K562 (cell line): ENCODE data around the gene GNAZ. TPM values are rescaled to one million over a fixed set of nuclear protein-coding genes. Genes with fewer than 3 reads are reported as not detected.

Experiments used
- ASH1L ChIP-seq: fragments of 450-650 bp; IDR thresholded peaks from 2 replicates; pipeline ENCODE4 v1.6.1; 2018; ENCODE audit warnings: borderline replicate concordance, mild to moderate bottlenecking, low read depth; ENCODE audit not compliant: partially characterized antibody
- BHLHE40 ChIP-seq: IDR thresholded peaks from 2 replicates; pipeline ENCODE4 v1.6.1; 2011; ENCODE audit warnings: low read length, improper control_type of control experiment
- CTCF ChIP-seq, 3 experiments: IDR thresholded peaks in 2 of 3; conservative IDR thresholded peaks in 1 of 3; 2 replicates each; pipeline ENCODE4 v1.5.1; 2011 to 2012; ENCODE audit warnings: low read length in 3 of 3, mild to moderate bottlenecking in 3 of 3, control low read depth in 2 of 3, improper control_type of control experiment in 1 of 3, inconsistent platforms in 1 of 3, low read depth in 1 of 3, mixed read lengths in 1 of 3, moderate library complexity in 1 of 3; ENCODE audit not compliant: insufficient read depth in 2 of 3
- DDX20 ChIP-seq: fragments of 450-650 bp; IDR thresholded peaks from 2 replicates; pipeline ENCODE4 v1.6.1; 2016; ENCODE audit warnings: missing genetic modification characterization, low read depth, mild to moderate bottlenecking, missing compliant biosample characterization, moderate library complexity
- FOXA3 ChIP-seq, 2 experiments: fragments of 450-650 bp in 1 of 2; sonication (generic) in 1 of 2; formaldehyde crosslinking; IDR thresholded peaks in 1 of 2; conservative IDR thresholded peaks in 1 of 2; 2 replicates each; pipeline versions ENCODE4 v1.4.0 to v1.8.0; 2020 to 2022; ENCODE audit warnings: mild to moderate bottlenecking in 2 of 2, missing genetic modification reagents in 1 of 2
- KDM5B ChIP-seq: fragments of 200-600 bp; sonication (generic); IDR thresholded peaks from 2 replicates; pipeline ENCODE4 v1.6.1; 2012; ENCODE audit warnings: low read depth, mild to moderate bottlenecking, moderate library complexity, low read length, control low read depth, inconsistent platforms; ENCODE audit not compliant: insufficient replicate concordance
- KLF10 ChIP-seq: fragments of 250-450 bp; sonication (Bioruptor Pico); IDR thresholded peaks from 2 replicates; pipeline ENCODE4 v1.6.1; 2021; ENCODE audit warnings: matching md5 sums
- NFXL1 ChIP-seq: fragments of 450-650 bp; formaldehyde crosslinking; IDR thresholded peaks from 2 replicates; pipeline ENCODE4 v1.4.0; 2021; ENCODE audit warnings: mild to moderate bottlenecking
- NR3C1 ChIP-seq: sonication (generic); formaldehyde crosslinking; IDR thresholded peaks from 2 replicates; pipeline ENCODE4 v1.8.1; 2022; ENCODE audit warnings: missing genetic modification reagents
- RFX5 ChIP-seq: IDR thresholded peaks from 2 replicates; pipeline ENCODE4 v1.6.1; 2011; ENCODE audit warnings: low read depth, mild to moderate bottlenecking, improper control_type of control experiment, low read length
- SP2 ChIP-seq: IDR thresholded peaks from 2 replicates; pipeline ENCODE4 v1.6.1; 2011; ENCODE audit warnings: mild to moderate bottlenecking, low read depth, low read length, moderate library complexity; ENCODE audit not compliant: poor library complexity, severe bottlenecking; ENCODE audit errors: extremely low read depth
- TBL1XR1 ChIP-seq, 2 experiments: IDR thresholded peaks; 2 replicates each; pipeline ENCODE4 v1.6.1; 2012; ENCODE audit warnings: improper control_type of control experiment in 2 of 2, low read length in 2 of 2, mild to moderate bottlenecking in 1 of 2
- ZBTB43 ChIP-seq: sonication (generic); formaldehyde crosslinking; IDR thresholded peaks from 2 replicates; pipeline ENCODE4 v1.8.0; 2023; ENCODE audit warnings: mild to moderate bottlenecking, missing genetic modification reagents
- ZBTB49 ChIP-seq: sonication (generic); formaldehyde crosslinking; IDR thresholded peaks from 2 replicates; pipeline ENCODE4 v1.8.0; 2022; ENCODE audit warnings: missing genetic modification reagents, mild to moderate bottlenecking, borderline replicate concordance
- ZNF212 ChIP-seq: fragments of 450-650 bp; formaldehyde crosslinking; IDR thresholded peaks from 2 replicates; pipeline ENCODE4 v1.4.0; 2020; ENCODE audit warnings: mild to moderate bottlenecking
- ZNF740 ChIP-seq, 3 experiments: fragments of 200-800 bp in 1 of 3; sonication (Bioruptor generic) in 1 of 3; sonication (generic) in 1 of 3; formaldehyde crosslinking in 1 of 3; IDR thresholded peaks; 2 replicates each; pipeline versions ENCODE4 v1.6.1 to v1.8.0; 2016 to 2022; ENCODE audit warnings: mild to moderate bottlenecking in 2 of 3, missing compliant biosample characterization in 2 of 3, missing genetic modification characterization in 2 of 3, missing genetic modification reagents in 1 of 3
- ZSCAN29 ChIP-seq: fragments of 450-650 bp; IDR thresholded peaks from 2 replicates; pipeline ENCODE4 v1.6.1; 2017
- polyA plus RNA-seq, 8 experiments: library from polyadenylated mRNA; depleted of rRNA in 4 of 8; stranded (reverse) in 5 of 8; unstranded in 3 of 8; fragments of >200 nt; fragmentation: Nextera tagmentation in 2 of 8; fragmentation: Illumina TruSeq in 1 of 8; extraction: Ambion mirVana in 2 of 8; extraction: Trizol in 1 of 8; gene quantifications; 2 replicates each; pipeline versions ENCODE4 v1.2.1 to v1.2.3, GENCODE V29; 2011 to 2014; ENCODE audit warnings: inconsistent platforms in 1 of 8, missing spikeins in 1 of 8
- total RNA-seq, 7 experiments: library from RNA; depleted of rRNA in 6 of 7; stranded (reverse); fragments of >200 nt in 6 of 7; fragmentation: Illumina TruSeq in 2 of 7; extraction: Trizol in 2 of 7; gene quantifications; 2 replicates each; pipeline versions ENCODE4 v1.2.1 to v1.2.3, GENCODE V29; 2011 to 2021; ENCODE audit warnings: low replicate concordance in 1 of 7

Gene GNAZ
- total and polyA plus RNA-seq, 9 of the 15 experiments (the other 6 are each of a cell fraction or from before 2014, with no cell fraction given) = 0.04 to 0.22 (median 0.13) TPM; not detected in 3

GRCh38 chr22:23161574-23161973 is 91.3 kb downstream of the GNAZ start (continued):
- TF ChIP-seq CTCF (IDR thresholded peaks at IDR 0.05 in 2 of 3, conservative IDR thresholded peaks at IDR 0.05 in 1 of 3; ENCODE audit: insufficient read depth in 2 of 3, low read depth in 1 of 3, low read length in 3 of 3) = 0 out of 6 replicates have a peak, but pooled peaks of 1 of the 3 experiments have one; percentile 14
- 0 out of 2 replicates have a peak, but pooled peaks have one; percentile 3 for TF ChIP-seq RFX5
- TF ChIP-seq NFXL1 (CRISPR knock-in tag) = no peak
- 0 out of 4 replicates have a peak, but pooled peaks of 1 of the 2 experiments have one; percentile 12 for TF ChIP-seq TBL1XR1 (IDR thresholded peaks at IDR 0.05; ENCODE audit: low read length in 2 of 2)
- TF ChIP-seq BHLHE40 = no peak
- no peak for TF ChIP-seq ZSCAN29
- no peak for TF ChIP-seq ZBTB43 (CRISPR knock-in tag)
- no peak for TF ChIP-seq ZNF740 (CRISPR knock-in tag; IDR thresholded peaks at IDR 0.05)
- no peak for TF ChIP-seq ZNF740 (tag; IDR thresholded peaks at IDR 0.05)
- no peak for TF ChIP-seq NR3C1 (CRISPR knock-in tag)
- no peak for TF ChIP-seq KLF10 (CRISPR knock-in tag)
- no peak for TF ChIP-seq ASH1L
- no peak for TF ChIP-seq ZBTB49 (CRISPR knock-in tag)
- no peak for TF ChIP-seq DDX20 (tag)
- no peak for TF ChIP-seq ZNF212
- TF ChIP-seq KDM5B = no peak
- TF ChIP-seq SP2 = peak; percentile 25
- no peak for TF ChIP-seq FOXA3 (CRISPR knock-in tag; conservative IDR thresholded peaks at IDR 0.05 in 1 of 2, IDR thresholded peaks at IDR 0.05 in 1 of 2)
